Tibial artery (tissue), 4 donors: ENCODE data around the gene PPIG.
"Not testable (repeated sequence)": the region's sequence is repeated elsewhere in the genome, so short reads cannot be mapped to it uniquely, and the experiment has no call there.

ENCODE experiments used
- DNase-seq, 2 donors: peaks; one replicate each; pipeline ENCODE4 v3.0.0-alpha.2; 2019
- H3K27ac ChIP-seq, 2 donors: fragments of 200-600 bp; sonication (generic) in 1 of 2; 1 replicate in 1 of 2; 2 replicates in 1 of 2; pipeline ENCODE4 v1.5.1; 2018 to 2019; ENCODE audit warnings: mild to moderate bottlenecking in 1 of 2
- H3K27me3 ChIP-seq, 2 donors: fragments of 200-600 bp; sonication (generic) in 1 of 2; one replicate each; pipeline versions ENCODE4 v1.5.1 to v1.6.0; 2016 to 2019
- H3K36me3 ChIP-seq, 3 donors: fragments of 200-600 bp; sonication (generic) in 2 of 3; one replicate each; pipeline ENCODE4 v1.5.1; 2016 to 2019; ENCODE audit warnings: mild to moderate bottlenecking in 2 of 3
- H3K4me1 ChIP-seq, 4 donors: fragments of 200-600 bp; sonication (generic) in 2 of 4; 1 replicate in 3 of 4; 2 replicates in 1 of 4; pipeline ENCODE4 v1.5.1; 2016 to 2019
- H3K4me3 ChIP-seq, 2 donors: fragments of 200-600 bp; sonication (generic) in 1 of 2; 1 replicate in 1 of 2; 2 replicates in 1 of 2; pipeline ENCODE4 v1.5.1; 2018 to 2019; ENCODE audit warnings: mild to moderate bottlenecking in 2 of 2
- H3K9me3 ChIP-seq, 3 donors: fragments of 200-600 bp; sonication (generic) in 1 of 3; one replicate each; pipeline ENCODE4 v1.5.1; 2016 to 2019
- intact Hi-C: fragments of 100-400 bp; cut with DNase I; formaldehyde crosslinking; loops from one replicate; pipeline ENCODE4 v1.15.0; 2023; ENCODE audit warnings: low total_unique reads
- TF ChIP-seq, protein P1 (sequence below), 2 experiments: fragments of 200-600 bp in 1 of 2; fragments of 450-650 bp in 1 of 2; IDR thresholded peaks; one replicate each; pipeline ENCODE4 v1.5.1; 2017 to 2019; ENCODE audit warnings: antibody characterized with exemption in 2 of 2, mild to moderate bottlenecking in 1 of 2, moderate library complexity in 1 of 2

PPIG gene

DNA sequence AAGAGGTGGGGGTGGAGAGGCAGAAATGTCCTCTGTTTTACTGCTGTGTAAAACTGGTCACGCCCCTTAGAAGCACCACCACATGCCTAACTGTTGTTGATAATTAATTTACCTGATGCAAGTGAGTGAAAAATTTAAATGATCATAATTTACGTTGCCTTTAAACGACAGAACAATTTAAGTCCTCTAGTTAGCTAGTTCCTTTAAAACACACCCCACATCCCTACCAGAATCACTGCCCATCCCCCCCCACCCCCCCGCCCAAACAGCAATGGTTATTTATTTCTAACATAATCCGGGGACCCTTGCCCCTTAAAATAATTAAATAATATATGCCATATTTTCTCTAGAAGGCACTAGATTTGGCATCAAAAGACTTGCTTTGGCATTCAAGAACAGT is 633 bp upstream of the PPIG start:
- H3K9me3 ChIP-seq: no peaks in the 10 kb centered on the region
- H3K4me3 ChIP-seq: no peak overlapping the region
- H3K36me3 ChIP-seq: no peaks in the 10 kb centered on the region
- TF ChIP-seq, protein P1, sequence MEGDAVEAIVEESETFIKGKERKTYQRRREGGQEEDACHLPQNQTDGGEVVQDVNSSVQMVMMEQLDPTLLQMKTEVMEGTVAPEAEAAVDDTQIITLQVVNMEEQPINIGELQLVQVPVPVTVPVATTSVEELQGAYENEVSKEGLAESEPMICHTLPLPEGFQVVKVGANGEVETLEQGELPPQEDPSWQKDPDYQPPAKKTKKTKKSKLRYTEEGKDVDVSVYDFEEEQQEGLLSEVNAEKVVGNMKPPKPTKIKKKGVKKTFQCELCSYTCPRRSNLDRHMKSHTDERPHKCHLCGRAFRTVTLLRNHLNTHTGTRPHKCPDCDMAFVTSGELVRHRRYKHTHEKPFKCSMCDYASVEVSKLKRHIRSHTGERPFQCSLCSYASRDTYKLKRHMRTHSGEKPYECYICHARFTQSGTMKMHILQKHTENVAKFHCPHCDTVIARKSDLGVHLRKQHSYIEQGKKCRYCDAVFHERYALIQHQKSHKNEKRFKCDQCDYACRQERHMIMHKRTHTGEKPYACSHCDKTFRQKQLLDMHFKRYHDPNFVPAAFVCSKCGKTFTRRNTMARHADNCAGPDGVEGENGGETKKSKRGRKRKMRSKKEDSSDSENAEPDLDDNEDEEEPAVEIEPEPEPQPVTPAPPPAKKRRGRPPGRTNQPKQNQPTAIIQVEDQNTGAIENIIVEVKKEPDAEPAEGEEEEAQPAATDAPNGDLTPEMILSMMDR (IDR thresholded peaks at IDR 0.05): no peak
- H3K27ac ChIP-seq: peak overlapping the region; percentile 92 to 95
- H3K4me1 ChIP-seq: peaks cover 0 to 27% (median 19%) of the 10 kb centered on the region in 4 donors
- DNase-seq: no peak
- intact Hi-C loops: no loop called here
- no peaks in the 10 kb centered on the region for H3K27me3 ChIP-seq

DNA sequence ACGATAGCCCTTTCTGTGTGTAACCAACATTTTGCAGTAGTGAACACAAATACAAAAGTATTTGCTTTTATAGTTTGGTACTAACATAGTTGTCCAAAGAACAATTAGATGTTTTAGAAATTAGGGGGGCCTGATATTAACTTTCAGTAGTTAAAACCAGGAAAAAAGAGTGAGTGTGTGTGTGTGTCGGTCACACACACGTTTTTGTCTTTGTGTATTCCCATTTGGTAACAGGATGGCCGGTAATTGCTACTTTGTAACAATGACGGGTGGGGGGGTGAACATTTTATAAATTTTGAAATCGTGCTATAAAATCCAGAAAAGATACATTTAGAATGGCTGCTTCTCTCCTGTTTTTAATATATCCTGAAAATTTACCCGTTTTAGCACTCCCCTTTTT is 1.5 kb downstream of the PPIG start:
- H3K9me3 ChIP-seq: no peaks in the 10 kb centered on the region
- H3K4me1 ChIP-seq: peaks cover 0 to 27% (median 19%) of the 10 kb centered on the region in 4 donors
- H3K4me3 ChIP-seq: peak overlapping the region; percentile 63 to 69
- DNase-seq: no peak
- H3K36me3 ChIP-seq: no peaks in the 10 kb centered on the region
- peak overlapping the region; percentile 92 to 95 for H3K27ac ChIP-seq
- H3K27me3 ChIP-seq: no peaks in the 10 kb centered on the region
- intact Hi-C loops: no loop called here
- TF ChIP-seq, protein P1 (IDR thresholded peaks at IDR 0.05): no peak

DNA sequence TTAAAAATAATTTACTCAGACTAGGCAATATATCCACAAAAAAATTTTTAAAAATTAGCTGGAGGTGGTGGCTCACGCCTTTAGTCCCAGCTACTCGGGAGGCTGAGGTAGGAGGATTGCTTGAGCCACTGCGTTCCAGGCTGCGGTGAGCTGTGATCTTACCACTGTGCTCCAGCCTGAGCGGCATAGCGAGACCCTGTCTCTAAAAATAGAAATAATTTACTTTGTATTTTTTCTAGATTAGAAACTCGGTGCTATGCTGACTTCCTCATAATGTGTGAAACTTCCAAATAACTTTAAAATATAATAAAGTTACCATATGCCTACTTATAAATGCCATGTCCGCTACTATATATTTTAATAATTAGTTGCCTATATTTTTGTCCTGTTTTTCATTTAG is 6.7 kb downstream of the PPIG start:
- TF ChIP-seq, protein P1 (IDR thresholded peaks at IDR 0.05): no peak
- intact Hi-C loops: no loop called here
- Histone ChIP-seq H3K27ac (no peak overlapping the region), H3K4me3 (no peak overlapping the region), H3K27me3 (no peaks in the 10 kb centered on the region), H3K36me3 (no peaks in the 10 kb centered on the region), H3K9me3 (no peaks in the 10 kb centered on the region), H3K4me1 (peaks cover 0 to 22% (median 16%) of the 10 kb centered on the region in 4 donors)
- no peak for DNase-seq

DNA sequence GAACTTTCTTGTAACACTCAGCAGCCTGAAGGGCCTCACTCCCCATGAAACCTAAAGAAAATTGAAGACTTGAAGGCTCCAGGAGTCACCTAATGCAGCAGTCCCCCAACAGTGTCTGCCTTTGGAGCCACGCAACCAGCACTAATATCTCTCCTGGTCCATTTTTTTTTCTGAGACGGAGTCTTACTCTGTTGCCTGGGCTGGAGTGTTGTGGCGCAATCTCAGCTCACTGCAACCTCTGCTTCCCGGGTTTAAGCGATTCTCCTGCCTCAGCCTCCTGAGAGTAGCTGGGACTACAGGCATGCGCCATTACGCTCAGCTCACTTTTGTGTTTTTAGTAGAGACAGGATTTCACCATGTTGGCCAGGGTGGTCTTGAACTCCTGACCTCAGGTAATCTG is 12.4 kb downstream of the PPIG start:
- H3K4me1 ChIP-seq: peaks cover 0 to 19% (median 0%) of the 10 kb centered on the region in 4 donors
- H3K27ac ChIP-seq, H3K27me3 ChIP-seq, intact Hi-C loops, H3K9me3 ChIP-seq, H3K4me3 ChIP-seq, DNase-seq, H3K36me3 ChIP-seq: not testable (repeated sequence)

DNA sequence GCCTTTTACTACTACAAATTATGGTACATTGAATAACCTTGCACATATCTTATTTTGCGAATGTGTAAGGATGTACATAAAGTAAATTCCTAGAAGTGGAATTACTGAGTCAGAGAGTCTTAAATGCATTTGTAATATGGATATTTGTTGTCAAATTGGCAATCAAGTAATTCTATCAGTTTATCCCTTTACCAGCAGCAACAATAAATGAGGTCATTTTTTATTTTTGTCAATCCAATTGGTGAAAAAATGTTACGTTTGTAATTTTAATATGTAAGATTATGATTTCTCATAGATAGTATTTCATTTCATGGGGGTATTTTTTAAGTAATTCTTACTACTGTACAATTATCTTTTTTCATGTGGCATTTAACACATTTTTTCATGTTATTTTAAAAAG is 14.8 kb downstream of the PPIG start:
- intact Hi-C loops: no loop called here
- H3K4me1 ChIP-seq: peaks cover 0 to 20% (median 0%) of the 10 kb centered on the region in 4 donors
- DNase-seq: no peak
- H3K4me3 ChIP-seq: no peak overlapping the region
- no peaks in the 10 kb centered on the region for H3K27me3 ChIP-seq
- H3K9me3 ChIP-seq: no peaks in the 10 kb centered on the region
- TF ChIP-seq, protein P1 (IDR thresholded peaks at IDR 0.05): no peak
- peaks cover 0 to 9% (median 0%) of the 10 kb centered on the region in 3 donors for H3K36me3 ChIP-seq
- H3K27ac ChIP-seq: no peak overlapping the region

DNA sequence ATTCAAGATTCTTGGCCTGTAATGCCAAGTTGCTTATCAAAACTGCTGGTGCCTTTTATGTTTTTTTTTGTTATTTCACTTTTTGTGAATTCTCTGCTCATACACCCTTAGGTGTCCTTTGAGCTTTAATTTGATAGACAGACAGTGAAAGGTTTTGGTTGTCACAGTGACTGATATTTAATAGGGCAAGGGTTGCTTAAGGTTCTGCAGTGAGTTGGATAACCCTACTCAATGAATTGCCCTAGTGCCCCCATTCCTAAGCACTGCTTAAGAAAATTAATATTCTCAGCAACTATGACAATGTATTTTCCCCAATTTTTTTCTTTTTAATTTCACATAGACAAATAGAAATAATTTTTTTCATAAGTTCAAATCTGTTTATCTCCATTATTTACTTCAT is 15.4 kb downstream of the PPIG start:
- H3K9me3 ChIP-seq: no peaks in the 10 kb centered on the region
- H3K36me3 ChIP-seq: peaks cover 2 to 12% (median 2%) of the 10 kb centered on the region in 3 donors
- no peak overlapping the region for H3K4me3 ChIP-seq
- intact Hi-C loops: no loop called here
- H3K4me1 ChIP-seq: peaks cover 0 to 20% (median 0%) of the 10 kb centered on the region in 4 donors
- TF ChIP-seq, protein P1 (IDR thresholded peaks at IDR 0.05): no peak
- no peak overlapping the region for H3K27ac ChIP-seq
- no peaks in the 10 kb centered on the region for H3K27me3 ChIP-seq
- no peak for DNase-seq
